GM12878 (cell line): ENCODE measurements around the gene ESRP2. TPM values are rescaled to one million over a fixed set of nuclear protein-coding genes. Genes with fewer than 3 reads are reported as not detected.

ENCODE experiments used
- ATAC-seq: fragments of 200-7000 bp; cut with Tn5 transposase; 3 replicates; pipeline ENCODE4 v1.9.1; 2020; ENCODE audit warnings: mild to moderate bottlenecking, moderate library complexity
- BruUV-seq: library from RNA; stranded (reverse); fragments of 400-500 nt; replicated peaks from 2 replicates; lab custom pipeline; 2021; lab: Mats Ljungman, UMichigan
- CTCF ChIA-PET: fragments of 300-600 bp; sonication (Branson Sonifier 250); formaldehyde crosslinking; extraction: SDS; loops from one replicate; lab custom pipeline; 2021; ENCODE audit warnings: inconsistent platforms; lab: Yijun Ruan, JAX
- POLR2A ChIA-PET: fragments of 350-600 bp; formaldehyde crosslinking; extraction: SDS; loops from one replicate; lab custom pipeline; 2021; ENCODE audit warnings: inconsistent platforms; lab: Charles Lee
- RAD21 ChIA-PET: fragments of 300-600 bp; sonication (Branson Sonifier 250); formaldehyde crosslinking; loops from one replicate; lab custom pipeline; 2023; ENCODE audit warnings: antibody characterized with exemption; ENCODE audit not compliant: unreplicated experiment; lab: Charles Lee
- SMC1A ChIA-PET: fragments of 300-600 bp; sonication (Branson Sonifier 250); formaldehyde crosslinking; loops from one replicate; lab custom pipeline; 2023; ENCODE audit not compliant: unreplicated experiment, uncharacterized antibody; lab: Charles Lee
- DNase-seq: peaks from one replicate; pipeline ENCODE4 v3.0.0-alpha.2; 2011; ENCODE audit warnings: low read depth, low spot score
- FAIRE-seq: peaks from 3 replicates; lab custom pipeline; 2011; peaks lifted over from hg19 to GRCh38; lab: Jason Lieb, UNC
- H2AFZ ChIP-seq: 2 replicates; pipeline ENCODE4 v1.6.0; 2011; ENCODE audit warnings: low read depth, low read length, control low read depth; ENCODE audit not compliant: control insufficient read depth
- H3K27ac ChIP-seq: 2 replicates; pipeline ENCODE4 v1.5.1; 2011; ENCODE audit warnings: control low read depth; ENCODE audit not compliant: control insufficient read depth, insufficient read depth
- H3K27me3 ChIP-seq, 2 experiments: replicated peaks in 1 of 2; 2 replicates each; pipeline versions ENCODE4 v1.6.0 to v1.6.1; 2011; ENCODE audit warnings: low read length in 1 of 2; ENCODE audit not compliant: control insufficient read depth in 2 of 2, insufficient read depth in 2 of 2
- H3K36me3 ChIP-seq, 2 experiments: 2 replicates each; pipeline ENCODE4 v1.5.1; 2011; ENCODE audit warnings: low read length in 1 of 2; ENCODE audit not compliant: control insufficient read depth in 2 of 2, insufficient read depth in 2 of 2
- H3K4me1 ChIP-seq: 2 replicates; pipeline ENCODE4 v1.6.1; 2011; ENCODE audit warnings: mild to moderate bottlenecking, low read length, moderate library complexity, mixed read lengths; ENCODE audit not compliant: control insufficient read depth, insufficient read depth
- H3K4me2 ChIP-seq: 2 replicates; pipeline ENCODE4 v1.6.0; 2011; ENCODE audit warnings: control low read depth; ENCODE audit not compliant: control insufficient read depth, insufficient read depth
- H3K4me3 ChIP-seq: fragments of 200-600 bp; sonication (generic); 2 replicates; pipeline ENCODE4 v1.5.1; 2016
- H3K79me2 ChIP-seq: 2 replicates; pipeline ENCODE4 v1.6.0; 2011; ENCODE audit warnings: low read length; ENCODE audit not compliant: control insufficient read depth, insufficient read depth
- H3K9ac ChIP-seq: 2 replicates; pipeline ENCODE4 v1.8.0; 2011; ENCODE audit warnings: low read length, control low read depth, mixed read lengths; ENCODE audit not compliant: control insufficient read depth, insufficient read depth
- H3K9me3 ChIP-seq: replicated peaks from 3 replicates; pipeline ENCODE4 v1.5.1; 2011; ENCODE audit warnings: mild to moderate bottlenecking, low read length; ENCODE audit not compliant: control insufficient read depth, insufficient read depth
- H4K20me1 ChIP-seq: 2 replicates; pipeline ENCODE4 v1.6.0; 2011; ENCODE audit not compliant: control insufficient read depth, insufficient read depth
- CBX3 ChIP-seq: fragments of 200-600 bp; sonication (generic); IDR thresholded peaks from 2 replicates; pipeline ENCODE4 v1.6.1; 2016; ENCODE audit warnings: low read depth, borderline replicate concordance
- HCFC1 ChIP-seq: fragments of 150-350 bp; IDR thresholded peaks from 2 replicates; pipeline ENCODE4 v1.6.1; 2014; ENCODE audit warnings: low read length
- HDGF ChIP-seq: fragments of 450-650 bp; IDR thresholded peaks from 2 replicates; pipeline ENCODE4 v1.6.1; 2016; ENCODE audit warnings: antibody characterized with exemption
- IKZF2 ChIP-seq, 2 experiments: fragments of 450-650 bp; IDR thresholded peaks; 2 replicates each; pipeline ENCODE4 v1.6.1; 2017; ENCODE audit warnings: mild to moderate bottlenecking in 2 of 2, moderate library complexity in 2 of 2
- KAT2A ChIP-seq: conservative IDR thresholded peaks from 2 replicates; pipeline ENCODE4 v1.6.1; 2011; ENCODE audit warnings: low read depth, low read length; ENCODE audit not compliant: control insufficient read depth
- LARP7 ChIP-seq: fragments of 450-650 bp; IDR thresholded peaks from 2 replicates; pipeline ENCODE4 v1.6.1; 2017; ENCODE audit warnings: mild to moderate bottlenecking
- TAF1 ChIP-seq: IDR thresholded peaks from 2 replicates; pipeline ENCODE4 v1.6.1; 2011; ENCODE audit warnings: mild to moderate bottlenecking, low read depth, low read length, borderline replicate concordance
- ZNF207 ChIP-seq: fragments of 450-650 bp; IDR thresholded peaks from 2 replicates; pipeline ENCODE4 v1.6.1; 2014; ENCODE audit warnings: antibody characterized with exemption, mild to moderate bottlenecking, borderline replicate concordance
- WGBS: methylation state at CpG from one replicate; pipeline ENCODE4 v1.1.6; 2016; ENCODE audit warnings: low lambda C conversion rate; ENCODE audit not compliant: insufficient replicate concordance, insufficient coverage; ENCODE audit errors: missing lambda C conversion rate; 5-methylcytosine and 5-hydroxymethylcytosine counted together
- in situ Hi-C: fragments of 300-500 bp; cut with MboI; formaldehyde crosslinking; loops from 9 replicates; pipeline ENCODE4 v1.14.3; 2018; ENCODE audit warnings: mixed read lengths
- intact Hi-C: fragments of 100-400 bp; cut with micrococcal nuclease; formaldehyde crosslinking; loops from one replicate; pipeline ENCODE4 v1.14.2; 2022; ENCODE audit not compliant: unreplicated experiment
- polyA plus RNA-seq, 11 experiments: library from polyadenylated mRNA; depleted of rRNA in 4 of 11; unstranded in 6 of 11; stranded (reverse) in 5 of 11; fragments of >200 nt; fragmentation: Nextera tagmentation in 4 of 11; fragmentation: Illumina TruSeq in 1 of 11; extraction: Ambion mirVana in 4 of 11; extraction: Trizol in 1 of 11; gene quantifications; 1 replicate in 1 of 11; 2 replicates in 10 of 11; pipeline versions ENCODE4 v1.2.1 to v1.2.3, GENCODE V29; 2011 to 2016; ENCODE audit warnings: inconsistent platforms in 2 of 11, missing spikeins in 2 of 11, low read depth in 1 of 11
- total RNA-seq, 4 experiments: library from RNA; depleted of rRNA in 3 of 4; stranded (reverse); fragments of >200 nt in 3 of 4; fragmentation: Illumina TruSeq in 1 of 4; extraction: Trizol in 1 of 4; gene quantifications; 2 replicates each; pipeline versions ENCODE4 v1.2.1 to v1.2.3, GENCODE V29; 2013 to 2021
- TF ChIP-seq, protein P1 (sequence below): IDR thresholded peaks from 2 replicates; pipeline ENCODE4 v1.6.1; 2012; ENCODE audit warnings: improper control_type of control experiment, low read depth, low read length; ENCODE audit not compliant: insufficient replicate concordance
- TF ChIP-seq, protein P2 (sequence below): fragments of 450-650 bp; IDR thresholded peaks from 2 replicates; pipeline ENCODE4 v1.6.1; 2016; ENCODE audit warnings: mild to moderate bottlenecking

The ESRP2 gene
- total and polyA plus RNA-seq, 10 of the 15 experiments (the other 5 are each of a cell fraction or from before 2014, with no cell fraction given), result 0.04 to 0.64 (median 0.08) TPM; not detected in 3

DNA sequence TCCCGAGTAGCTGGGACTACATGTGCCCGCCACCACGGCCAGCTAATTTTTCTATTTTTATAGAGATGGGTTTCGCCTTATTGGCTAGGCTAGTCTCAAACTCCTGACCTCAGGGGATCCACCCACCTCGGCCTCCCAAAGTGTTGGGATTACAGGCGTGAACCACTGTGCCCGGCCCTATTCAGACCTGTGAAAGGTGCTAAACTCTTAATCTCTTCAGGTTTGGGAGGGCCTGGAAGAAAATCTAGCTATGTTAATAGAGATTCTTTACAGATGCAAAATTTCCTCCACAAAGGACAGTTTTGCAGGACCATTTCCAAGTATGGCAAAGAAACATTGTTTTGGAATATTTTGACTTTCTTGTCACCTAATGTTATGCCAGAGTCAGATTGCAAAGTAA lies 6.2 kb upstream of the ESRP2 start (continued):
- TF ChIP-seq, protein P1, sequence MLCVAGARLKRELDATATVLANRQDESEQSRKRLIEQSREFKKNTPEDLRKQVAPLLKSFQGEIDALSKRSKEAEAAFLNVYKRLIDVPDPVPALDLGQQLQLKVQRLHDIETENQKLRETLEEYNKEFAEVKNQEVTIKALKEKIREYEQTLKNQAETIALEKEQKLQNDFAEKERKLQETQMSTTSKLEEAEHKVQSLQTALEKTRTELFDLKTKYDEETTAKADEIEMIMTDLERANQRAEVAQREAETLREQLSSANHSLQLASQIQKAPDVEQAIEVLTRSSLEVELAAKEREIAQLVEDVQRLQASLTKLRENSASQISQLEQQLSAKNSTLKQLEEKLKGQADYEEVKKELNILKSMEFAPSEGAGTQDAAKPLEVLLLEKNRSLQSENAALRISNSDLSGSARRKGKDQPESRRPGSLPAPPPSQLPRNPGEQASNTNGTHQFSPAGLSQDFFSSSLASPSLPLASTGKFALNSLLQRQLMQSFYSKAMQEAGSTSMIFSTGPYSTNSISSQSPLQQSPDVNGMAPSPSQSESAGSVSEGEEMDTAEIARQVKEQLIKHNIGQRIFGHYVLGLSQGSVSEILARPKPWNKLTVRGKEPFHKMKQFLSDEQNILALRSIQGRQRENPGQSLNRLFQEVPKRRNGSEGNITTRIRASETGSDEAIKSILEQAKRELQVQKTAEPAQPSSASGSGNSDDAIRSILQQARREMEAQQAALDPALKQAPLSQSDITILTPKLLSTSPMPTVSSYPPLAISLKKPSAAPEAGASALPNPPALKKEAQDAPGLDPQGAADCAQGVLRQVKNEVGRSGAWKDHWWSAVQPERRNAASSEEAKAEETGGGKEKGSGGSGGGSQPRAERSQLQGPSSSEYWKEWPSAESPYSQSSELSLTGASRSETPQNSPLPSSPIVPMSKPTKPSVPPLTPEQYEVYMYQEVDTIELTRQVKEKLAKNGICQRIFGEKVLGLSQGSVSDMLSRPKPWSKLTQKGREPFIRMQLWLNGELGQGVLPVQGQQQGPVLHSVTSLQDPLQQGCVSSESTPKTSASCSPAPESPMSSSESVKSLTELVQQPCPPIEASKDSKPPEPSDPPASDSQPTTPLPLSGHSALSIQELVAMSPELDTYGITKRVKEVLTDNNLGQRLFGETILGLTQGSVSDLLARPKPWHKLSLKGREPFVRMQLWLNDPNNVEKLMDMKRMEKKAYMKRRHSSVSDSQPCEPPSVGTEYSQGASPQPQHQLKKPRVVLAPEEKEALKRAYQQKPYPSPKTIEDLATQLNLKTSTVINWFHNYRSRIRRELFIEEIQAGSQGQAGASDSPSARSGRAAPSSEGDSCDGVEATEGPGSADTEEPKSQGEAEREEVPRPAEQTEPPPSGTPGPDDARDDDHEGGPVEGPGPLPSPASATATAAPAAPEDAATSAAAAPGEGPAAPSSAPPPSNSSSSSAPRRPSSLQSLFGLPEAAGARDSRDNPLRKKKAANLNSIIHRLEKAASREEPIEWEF, result no peak
- TF ChIP-seq, all 136 proteins: peak for 0

DNA sequence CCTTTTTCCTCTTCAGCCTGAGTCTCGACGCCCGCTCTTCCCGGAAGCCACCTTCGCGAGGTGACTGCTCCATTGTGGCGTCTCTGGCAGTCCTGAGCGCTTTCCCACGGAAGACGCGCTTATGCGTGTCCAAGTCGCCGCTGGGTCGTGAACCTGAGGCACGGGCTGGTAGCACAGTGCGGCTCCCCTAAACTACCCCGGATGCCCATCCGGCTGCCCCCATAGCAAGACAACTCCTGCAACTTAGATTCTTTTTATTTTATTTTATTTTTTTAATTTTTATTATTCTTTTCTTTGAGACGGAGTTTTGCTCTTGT lies 2.1 kb upstream of the ESRP2 start:
- H3K36me3 ChIP-seq, result no peaks in the 10 kb centered on the region
- no peaks in the 10 kb centered on the region for H3K79me2 ChIP-seq
- no peak for FAIRE-seq
- peak overlapping the region; percentile 94 for H3K4me2 ChIP-seq
- H2AFZ ChIP-seq, result peak overlapping the region; percentile 97
- 15% methylated on average over 20 of the region's 20 CpGs for WGBS
- no TSS peak for BruUV-seq
- no peak overlapping the region for H3K27ac ChIP-seq
- CTCF ChIA-PET, result interaction anchor here (0.7 to 3.5 kb wide), 6 partner anchors 11 to 91 kb away, joined by 3 to 26 read pairs (median 9); no protein-coding TSS in a partner anchor
- no peak for DNase-seq
- no peak for ATAC-seq
- no peak for TF ChIP-seq ZNF207
- TF ChIP-seq KAT2A, result no peak
- 0 out of 2 replicates have a peak, but pooled peaks have one; percentile 0 for TF ChIP-seq LARP7
- TF ChIP-seq HCFC1, result no peak
- TF ChIP-seq TAF1, result no peak
- TF ChIP-seq IKZF2 (IDR thresholded peaks at IDR 0.05), result no peak
- no peak for TF ChIP-seq CBX3
- 0 out of 2 replicates have a peak, but pooled peaks have one; percentile 4 for TF ChIP-seq HDGF
- TF ChIP-seq, protein P2, sequence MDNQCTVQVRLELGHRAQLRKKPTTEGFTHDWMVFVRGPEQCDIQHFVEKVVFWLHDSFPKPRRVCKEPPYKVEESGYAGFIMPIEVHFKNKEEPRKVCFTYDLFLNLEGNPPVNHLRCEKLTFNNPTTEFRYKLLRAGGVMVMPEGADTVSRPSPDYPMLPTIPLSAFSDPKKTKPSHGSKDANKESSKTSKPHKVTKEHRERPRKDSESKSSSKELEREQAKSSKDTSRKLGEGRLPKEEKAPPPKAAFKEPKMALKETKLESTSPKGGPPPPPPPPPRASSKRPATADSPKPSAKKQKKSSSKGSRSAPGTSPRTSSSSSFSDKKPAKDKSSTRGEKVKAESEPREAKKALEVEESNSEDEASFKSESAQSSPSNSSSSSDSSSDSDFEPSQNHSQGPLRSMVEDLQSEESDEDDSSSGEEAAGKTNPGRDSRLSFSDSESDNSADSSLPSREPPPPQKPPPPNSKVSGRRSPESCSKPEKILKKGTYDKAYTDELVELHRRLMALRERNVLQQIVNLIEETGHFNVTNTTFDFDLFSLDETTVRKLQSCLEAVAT, result no peak
- TF ChIP-seq, all 136 proteins: peak for 2
- ChIA-PET SMC1A (interaction anchor here (1.0 to 3.2 kb wide), 5 partner anchors 10 to 91 kb away, joined by 3 to 18 read pairs (median 9); no protein-coding TSS in a partner anchor), RAD21 (interaction anchor here (0.9 to 2.9 kb wide), 4 partner anchors 25 to 119 kb away, joined by 3 to 22 read pairs (median 4); partner anchors contain the start of gene SLC7A6), POLR2A (interaction anchor here (0.5 to 1.0 kb wide), 5 partner anchors 14 to 445 kb away, joined by 3 to 6 read pairs (median 3); no protein-coding TSS in a partner anchor)
- Histone ChIP-seq H3K9me3 (no peaks in the 10 kb centered on the region), H3K27me3 (no peaks in the 10 kb centered on the region), H3K9ac (peak overlapping the region; percentile 49), H3K4me1 (peaks cover 11% of the 10 kb centered on the region), H4K20me1 (no peaks in the 10 kb centered on the region), H3K4me3 (peak overlapping the region; percentile 62; the same call in 1 of the 2 replicates)
- in situ Hi-C loops, result no loop called here
- intact Hi-C loops, result no loop called here
